Thyroid gland (tissue), 4 donors: ENCODE data around the gene TNFAIP8.
"Not testable (repeated sequence)": the region's sequence is repeated elsewhere in the genome, so short reads cannot be mapped to it uniquely, and the experiment has no call there.

ENCODE experiments used
- POLR2A ChIP-seq, 2 donors: fragments of 450-650 bp; IDR thresholded peaks; one replicate each; pipeline ENCODE4 v1.6.1; 2017; ENCODE audit warnings: antibody characterized with exemption in 2 of 2, mild to moderate bottlenecking in 2 of 2, moderate library complexity in 1 of 2
- TF ChIP-seq, protein P1 (sequence below), 6 experiments: fragments of 200-600 bp in 3 of 6; fragments of 450-650 bp in 3 of 6; sonication (generic) in 3 of 6; IDR thresholded peaks; one replicate each; pipeline ENCODE4 v1.5.1; 2016 to 2019; ENCODE audit warnings: antibody characterized with exemption in 6 of 6, mild to moderate bottlenecking in 2 of 6, inconsistent platforms in 1 of 6, moderate library complexity in 1 of 6

DNA sequence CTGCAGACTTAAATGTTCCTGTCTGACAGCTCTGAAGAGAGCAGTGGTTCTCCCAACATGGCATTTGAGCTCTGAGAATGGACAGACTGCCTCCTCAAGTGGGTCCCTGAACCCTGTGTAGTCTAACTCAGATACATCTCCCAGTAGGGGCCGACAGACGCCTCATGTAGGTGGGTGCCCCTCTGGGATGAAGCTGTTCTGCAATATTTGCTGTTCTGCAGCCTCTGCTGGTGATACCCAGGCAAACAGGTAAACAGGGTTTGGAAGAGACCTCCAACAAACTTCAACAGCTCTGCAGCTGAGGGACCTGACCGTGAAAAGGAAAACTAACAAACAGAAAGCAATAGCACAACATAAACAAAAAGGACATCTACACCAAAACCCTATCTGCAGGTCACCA lies 83.8 kb downstream of the TNFAIP8 start:
- TF ChIP-seq, protein P1, sequence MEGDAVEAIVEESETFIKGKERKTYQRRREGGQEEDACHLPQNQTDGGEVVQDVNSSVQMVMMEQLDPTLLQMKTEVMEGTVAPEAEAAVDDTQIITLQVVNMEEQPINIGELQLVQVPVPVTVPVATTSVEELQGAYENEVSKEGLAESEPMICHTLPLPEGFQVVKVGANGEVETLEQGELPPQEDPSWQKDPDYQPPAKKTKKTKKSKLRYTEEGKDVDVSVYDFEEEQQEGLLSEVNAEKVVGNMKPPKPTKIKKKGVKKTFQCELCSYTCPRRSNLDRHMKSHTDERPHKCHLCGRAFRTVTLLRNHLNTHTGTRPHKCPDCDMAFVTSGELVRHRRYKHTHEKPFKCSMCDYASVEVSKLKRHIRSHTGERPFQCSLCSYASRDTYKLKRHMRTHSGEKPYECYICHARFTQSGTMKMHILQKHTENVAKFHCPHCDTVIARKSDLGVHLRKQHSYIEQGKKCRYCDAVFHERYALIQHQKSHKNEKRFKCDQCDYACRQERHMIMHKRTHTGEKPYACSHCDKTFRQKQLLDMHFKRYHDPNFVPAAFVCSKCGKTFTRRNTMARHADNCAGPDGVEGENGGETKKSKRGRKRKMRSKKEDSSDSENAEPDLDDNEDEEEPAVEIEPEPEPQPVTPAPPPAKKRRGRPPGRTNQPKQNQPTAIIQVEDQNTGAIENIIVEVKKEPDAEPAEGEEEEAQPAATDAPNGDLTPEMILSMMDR (IDR thresholded peaks at IDR 0.05), result not testable (repeated sequence)
- not testable (repeated sequence) for TF ChIP-seq POLR2A (IDR thresholded peaks at IDR 0.05)
